Measurements from ENCODE around the gene TMPRSS3.

DNA sequence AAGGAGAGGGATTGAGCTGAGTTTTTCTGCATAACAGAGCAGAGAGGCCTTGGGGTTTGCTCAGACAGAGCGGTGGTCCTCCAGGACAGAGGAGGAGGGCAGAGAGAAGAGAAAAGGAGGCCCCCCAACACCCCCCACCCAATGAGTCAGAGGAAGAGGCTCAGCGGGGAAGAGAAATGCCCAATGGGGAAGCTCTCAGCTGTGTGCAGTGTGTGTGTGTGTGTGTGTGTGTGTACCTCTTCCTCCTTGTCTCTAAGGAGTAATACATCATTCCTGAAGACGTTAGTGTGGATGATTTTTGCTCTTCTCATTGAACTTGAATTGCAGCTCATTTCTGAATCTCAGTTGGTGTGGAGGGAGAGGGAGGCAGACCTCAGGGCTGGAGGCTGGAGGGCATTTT, 8.7 kb downstream of the TMPRSS3 start:
- TF ChIP-seq NEUROD1 (IDR thresholded peaks at IDR 0.05; ENCODE audit: borderline replicate concordance, low read depth, low read length, partially characterized antibody), result no peak
- TF ChIP-seq, protein P1, sequence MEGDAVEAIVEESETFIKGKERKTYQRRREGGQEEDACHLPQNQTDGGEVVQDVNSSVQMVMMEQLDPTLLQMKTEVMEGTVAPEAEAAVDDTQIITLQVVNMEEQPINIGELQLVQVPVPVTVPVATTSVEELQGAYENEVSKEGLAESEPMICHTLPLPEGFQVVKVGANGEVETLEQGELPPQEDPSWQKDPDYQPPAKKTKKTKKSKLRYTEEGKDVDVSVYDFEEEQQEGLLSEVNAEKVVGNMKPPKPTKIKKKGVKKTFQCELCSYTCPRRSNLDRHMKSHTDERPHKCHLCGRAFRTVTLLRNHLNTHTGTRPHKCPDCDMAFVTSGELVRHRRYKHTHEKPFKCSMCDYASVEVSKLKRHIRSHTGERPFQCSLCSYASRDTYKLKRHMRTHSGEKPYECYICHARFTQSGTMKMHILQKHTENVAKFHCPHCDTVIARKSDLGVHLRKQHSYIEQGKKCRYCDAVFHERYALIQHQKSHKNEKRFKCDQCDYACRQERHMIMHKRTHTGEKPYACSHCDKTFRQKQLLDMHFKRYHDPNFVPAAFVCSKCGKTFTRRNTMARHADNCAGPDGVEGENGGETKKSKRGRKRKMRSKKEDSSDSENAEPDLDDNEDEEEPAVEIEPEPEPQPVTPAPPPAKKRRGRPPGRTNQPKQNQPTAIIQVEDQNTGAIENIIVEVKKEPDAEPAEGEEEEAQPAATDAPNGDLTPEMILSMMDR (IDR thresholded peaks at IDR 0.05 in 2 of 3, conservative IDR thresholded peaks at IDR 0.05 in 1 of 3; ENCODE audit: insufficient read depth in 2 of 3, low read depth in 1 of 3, low read length in 3 of 3), result no peak
- no peak for TF ChIP-seq HOXB6 (CRISPR knock-in tag; IDR thresholded peaks at IDR 0.05; ENCODE audit: borderline replicate concordance)
- TF ChIP-seq MTA1 (IDR thresholded peaks at IDR 0.05; ENCODE audit: borderline replicate concordance), result no peak
- TF ChIP-seq ZBTB1 (CRISPR knock-in tag; IDR thresholded peaks at IDR 0.05; ENCODE audit: borderline replicate concordance, low read depth), result no peak
- TF ChIP-seq MEF2A (IDR thresholded peaks at IDR 0.05; ENCODE audit: control insufficient read depth, low read depth, low read length), result no peak
- no peak for TF ChIP-seq BRD4 (IDR thresholded peaks at IDR 0.05)
